ENCODE results near the gene PGP. TPM values are rescaled to one million over a fixed set of nuclear protein-coding genes. Genes with fewer than 3 reads are reported as not detected.

The PGP gene
- total and polyA plus RNA-seq, 8 donors: 7.1 to 24.4 (median 9.3) TPM

DNA sequence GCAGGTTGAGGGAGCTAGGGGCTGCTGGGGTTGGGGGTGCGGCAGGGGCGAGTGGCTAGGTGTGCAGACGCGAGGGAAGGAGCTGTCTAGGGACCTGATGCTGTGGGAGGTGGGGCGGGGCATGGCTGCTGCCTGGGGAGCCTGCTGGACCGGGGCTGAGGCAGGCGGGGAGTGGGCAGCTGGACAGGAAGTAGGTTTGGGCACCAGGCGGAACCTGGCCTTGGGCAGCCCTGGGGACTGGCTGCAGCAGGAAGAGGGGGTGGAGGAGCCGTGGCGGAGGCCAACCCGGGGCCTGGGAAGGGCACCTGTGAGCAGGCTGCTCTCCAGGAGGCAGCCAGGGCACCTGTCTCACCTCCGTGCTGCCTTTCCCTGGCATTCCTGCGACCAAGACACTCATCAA lies 15.7 kb upstream of the PGP start:
- intact Hi-C loops (cut with DNase I): no loop called here
- no peak for TF ChIP-seq CTCF (IDR thresholded peaks at IDR 0.05)
- H3K27me3 ChIP-seq: peaks cover 0 to 2% of the 10 kb centered on the region in 2 donors
- no peak overlapping the region for H3K4me3 ChIP-seq
- H3K27ac ChIP-seq: no peak overlapping the region
- no peaks in the 10 kb centered on the region for H3K9me3 ChIP-seq
- peaks cover 0 to 76% of the 10 kb centered on the region in 2 donors for H3K36me3 ChIP-seq
- DNase-seq: no peak
- ATAC-seq: no peak
- peaks cover 0 to 13% of the 10 kb centered on the region in 2 donors for H3K4me1 ChIP-seq

- intact Hi-C loops (cut with DNase I): no loop called here
- no peak overlapping the region for H3K4me3 ChIP-seq
- no peak for TF ChIP-seq CTCF (IDR thresholded peaks at IDR 0.05)
- peaks cover 0 to 69% of the 10 kb centered on the region in 2 donors for H3K36me3 ChIP-seq
- no peak for ATAC-seq
- H3K27ac ChIP-seq: no peak overlapping the region
- H3K27me3 ChIP-seq: no peaks in the 10 kb centered on the region
- H3K4me1 ChIP-seq: peaks cover 3 to 20% of the 10 kb centered on the region in 2 donors
- H3K9me3 ChIP-seq: no peaks in the 10 kb centered on the region
- DNase-seq: no peak
Observed at GRCh38 chr16:2229632-2230250, 15.1 kb upstream of the PGP start.

DNA sequence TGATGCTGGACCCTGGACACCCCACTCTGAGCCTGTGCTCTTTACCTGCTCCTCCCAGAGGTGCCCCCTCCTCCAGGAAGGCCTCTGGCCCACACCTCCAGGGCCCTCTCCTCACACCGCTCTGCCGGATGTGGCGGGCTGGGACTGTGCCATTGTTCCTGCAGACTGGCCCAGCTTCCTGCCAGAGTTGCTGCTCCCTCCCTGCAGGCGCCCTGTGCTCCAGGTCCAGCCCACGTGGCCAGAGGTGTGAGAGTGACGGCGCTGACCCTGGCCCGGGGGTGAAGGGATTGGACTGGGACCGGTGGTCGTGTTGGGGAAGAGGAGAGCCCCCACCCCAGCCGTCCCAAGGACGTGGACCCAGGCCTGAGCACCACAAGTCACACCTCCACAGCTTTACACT lies 14.5 kb upstream of the PGP start:
- H3K36me3 ChIP-seq: peaks cover 0 to 63% of the 10 kb centered on the region in 2 donors
- no peak for TF ChIP-seq CTCF (IDR thresholded peaks at IDR 0.05)
- H3K4me1 ChIP-seq: peaks cover 9 to 26% of the 10 kb centered on the region in 2 donors

GRCh38 chr16:2228161-2228824 lies 13.7 kb upstream of the PGP start:
- TF ChIP-seq CTCF (IDR thresholded peaks at IDR 0.05): no peak
- H3K4me1 ChIP-seq: peaks cover 9 to 29% of the 10 kb centered on the region in 2 donors
- no peak overlapping the region for H3K4me3 ChIP-seq
- H3K27me3 ChIP-seq: no peaks in the 10 kb centered on the region
- intact Hi-C loops (cut with DNase I): no loop called here
- no peak overlapping the region for H3K27ac ChIP-seq
- H3K36me3 ChIP-seq: peaks cover 0 to 55% of the 10 kb centered on the region in 2 donors
- no peak for DNase-seq
- no peak for ATAC-seq
- H3K9me3 ChIP-seq: no peaks in the 10 kb centered on the region

More for the DNA sequence above, 14.5 kb upstream of the PGP start:
- Histone ChIP-seq H3K27ac (no peak overlapping the region), H3K9me3 (no peaks in the 10 kb centered on the region), H3K27me3 (no peaks in the 10 kb centered on the region), H3K4me3 (no peak overlapping the region)
- ATAC-seq (no peak), DNase-seq (no peak)
- intact Hi-C loops (cut with DNase I): no loop called here

GRCh38 chr16:2226918-2227317 lies 12.3 kb upstream of the PGP start:
- no peak overlapping the region for H3K4me3 ChIP-seq
- ATAC-seq: no peak
- intact Hi-C loops (cut with DNase I): no loop called here
- TF ChIP-seq CTCF (IDR thresholded peaks at IDR 0.05): no peak
- H3K27ac ChIP-seq: no peak overlapping the region
- no peaks in the 10 kb centered on the region for H3K9me3 ChIP-seq
- H3K4me1 ChIP-seq: peaks cover 9 to 34% of the 10 kb centered on the region in 2 donors
- H3K27me3 ChIP-seq: no peaks in the 10 kb centered on the region
- no peak for DNase-seq
- H3K36me3 ChIP-seq: peaks cover 0 to 41% of the 10 kb centered on the region in 2 donors
